IMR-90 (cell line): ENCODE results near the gene PDCD1. TPM values are rescaled to one million over a fixed set of nuclear protein-coding genes. Genes with fewer than 3 reads are reported as not detected.

Source experiments
- ATAC-seq: fragments of 200-7000 bp; cut with Tn5 transposase; 2 replicates; pipeline ENCODE4 v1.9.1; 2020; ENCODE audit warnings: low read depth, mild to moderate bottlenecking, moderate library complexity
- BruUV-seq: library from RNA; stranded (reverse); fragments of 400-500 nt; replicated peaks from 2 replicates; lab custom pipeline; 2021; lab: Mats Ljungman, UMichigan
- CTCF ChIA-PET: fragments of 300-600 bp; formaldehyde crosslinking; extraction: SDS; loops from one replicate; lab custom pipeline; 2021; ENCODE audit warnings: antibody characterized with exemption; lab: Yijun Ruan, JAX
- POLR2A ChIA-PET: fragments of 300-600 bp; sonication (Branson Sonifier 250); formaldehyde crosslinking; loops from one replicate; lab custom pipeline; 2022; ENCODE audit warnings: antibody characterized with exemption; ENCODE audit not compliant: unreplicated experiment; lab: Charles Lee
- DNase-seq: peaks from one replicate; pipeline ENCODE4 v3.0.0; 2013
- H2AFZ ChIP-seq: replicated peaks from 2 replicates; pipeline ENCODE3; 2013; ENCODE audit warnings: low read length, mild to moderate bottlenecking; ENCODE audit not compliant: poor library complexity
- H2AK5ac ChIP-seq: 2 replicates; pipeline ENCODE4 v1.6.1; 2013; ENCODE audit warnings: low read depth, low read length, inconsistent platforms
- H2AK9ac ChIP-seq: replicated peaks from 2 replicates; pipeline ENCODE3; 2013; ENCODE audit warnings: mild to moderate bottlenecking, low read depth, low read length, moderate library complexity; ENCODE audit not compliant: poor library complexity
- H2BK120ac ChIP-seq: 2 replicates; pipeline ENCODE4 v1.6.1; 2013; ENCODE audit warnings: low read depth, low read length, inconsistent platforms
- H2BK15ac ChIP-seq: 3 replicates; pipeline ENCODE4 v1.6.1; 2013; ENCODE audit warnings: low read depth, low read length, inconsistent platforms
- H2BK20ac ChIP-seq: 2 replicates; pipeline ENCODE4 v1.6.1; 2013; ENCODE audit warnings: low read depth, mild to moderate bottlenecking, inconsistent platforms, low read length, moderate library complexity
- H2BK5ac ChIP-seq: 2 replicates; pipeline ENCODE4 v1.6.1; 2013; ENCODE audit warnings: mild to moderate bottlenecking, low read depth, low read length, inconsistent platforms; ENCODE audit not compliant: poor library complexity, severe bottlenecking
- H3K14ac ChIP-seq: replicated peaks from 2 replicates; pipeline ENCODE4 v1.6.1; 2013; ENCODE audit warnings: low read depth, low read length, inconsistent platforms
- H3K18ac ChIP-seq: 2 replicates; pipeline ENCODE4 v1.6.1; 2013; ENCODE audit warnings: low read depth, low read length, control low read depth
- H3K23ac ChIP-seq: 2 replicates; pipeline ENCODE4 v1.6.1; 2013; ENCODE audit warnings: low read depth, low read length, inconsistent platforms
- H3K27ac ChIP-seq: 2 replicates; pipeline ENCODE4 v1.5.1; 2013; ENCODE audit warnings: mild to moderate bottlenecking, control low read depth, low read length; ENCODE audit not compliant: insufficient read depth
- H3K27me3 ChIP-seq: 2 replicates; pipeline ENCODE4 v1.6.1; 2013; ENCODE audit warnings: low read length; ENCODE audit not compliant: control insufficient read depth, insufficient read depth
- H3K36me3 ChIP-seq: 2 replicates; pipeline ENCODE4 v1.6.1; 2013; ENCODE audit warnings: low read length, mixed read lengths; ENCODE audit not compliant: control insufficient read depth, insufficient read depth
- H3K4ac ChIP-seq: 2 replicates; pipeline ENCODE4 v1.6.1; 2013; ENCODE audit warnings: low read depth, low read length, inconsistent platforms
- H3K4me1 ChIP-seq: 2 replicates; pipeline ENCODE4 v1.6.1; 2013; ENCODE audit warnings: low read length, mixed read lengths; ENCODE audit not compliant: control insufficient read depth, insufficient read depth
- H3K4me2 ChIP-seq: 2 replicates; pipeline ENCODE4 v1.6.1; 2013; ENCODE audit warnings: low read depth, mild to moderate bottlenecking, control low read depth, low read length, moderate library complexity
- H3K4me3 ChIP-seq: 2 replicates; pipeline ENCODE4 v1.5.1; 2013; ENCODE audit warnings: low read depth, mild to moderate bottlenecking, control low read depth, low read length, moderate library complexity; ENCODE audit not compliant: insufficient read depth
- H3K56ac ChIP-seq: 2 replicates; pipeline ENCODE4 v1.6.1; 2013; ENCODE audit warnings: low read length, inconsistent platforms; ENCODE audit not compliant: insufficient read depth; ENCODE audit errors: extremely low read depth
- H3K79me1 ChIP-seq, 2 experiments: 2 replicates each; pipeline ENCODE4 v1.6.1; 2013; ENCODE audit warnings: low read length in 2 of 2, inconsistent platforms in 1 of 2, low read depth in 1 of 2
- H3K9ac ChIP-seq: 2 replicates; pipeline ENCODE4 v1.6.1; 2013; ENCODE audit warnings: low read depth, low read length, control low read depth
- H3K9me1 ChIP-seq: 2 replicates; pipeline ENCODE4 v1.6.1; 2013; ENCODE audit warnings: low read length, inconsistent platforms; ENCODE audit not compliant: insufficient read depth
- H3K9me3 ChIP-seq: 2 replicates; pipeline ENCODE4 v1.6.1; 2013; ENCODE audit warnings: low read length; ENCODE audit not compliant: control insufficient read depth, insufficient read depth
- H4K20me1 ChIP-seq: 2 replicates; pipeline ENCODE4 v1.6.1; 2013; ENCODE audit warnings: low read length, inconsistent platforms; ENCODE audit not compliant: insufficient read depth
- H4K5ac ChIP-seq: 2 replicates; pipeline ENCODE4 v1.6.1; 2013; ENCODE audit warnings: mild to moderate bottlenecking, low read depth, low read length, control low read depth
- H4K8ac ChIP-seq, 2 experiments: 2 replicates each; pipeline ENCODE4 v1.6.1; 2013; ENCODE audit warnings: low read depth in 2 of 2, low read length in 2 of 2, control low read depth in 1 of 2, inconsistent platforms in 1 of 2
- H4K91ac ChIP-seq: 2 replicates; pipeline ENCODE4 v1.6.1; 2013; ENCODE audit warnings: low read depth, low read length, inconsistent platforms; ENCODE audit not compliant: insufficient read depth
- BHLHE40 ChIP-seq: fragments of 150-350 bp; IDR thresholded peaks from 2 replicates; pipeline ENCODE4 v1.6.1; 2016; ENCODE audit warnings: mild to moderate bottlenecking, low read depth, low read length
- CEBPB ChIP-seq: IDR thresholded peaks from 2 replicates; pipeline ENCODE4 v1.6.1; 2012; ENCODE audit warnings: low read depth, low read length, improper control_type of control experiment
- CHD1 ChIP-seq: IDR thresholded peaks from 2 replicates; pipeline ENCODE4 v1.6.1; 2012; ENCODE audit warnings: low read depth, low read length, improper control_type of control experiment
- FOS ChIP-seq: fragments of 150-350 bp; IDR thresholded peaks from 2 replicates; pipeline ENCODE4 v1.6.1; 2016; ENCODE audit warnings: low read depth, low read length
- MAFK ChIP-seq: IDR thresholded peaks from 2 replicates; pipeline ENCODE4 v1.6.1; 2012; ENCODE audit warnings: low read depth, low read length, improper control_type of control experiment
- MAZ ChIP-seq: IDR thresholded peaks from 2 replicates; pipeline ENCODE4 v1.6.1; 2012; ENCODE audit warnings: low read depth, mild to moderate bottlenecking, low read length, improper control_type of control experiment, moderate library complexity, borderline replicate concordance
- MXI1 ChIP-seq: IDR thresholded peaks from 2 replicates; pipeline ENCODE4 v1.6.1; 2012; ENCODE audit warnings: low read depth, mild to moderate bottlenecking, low read length, moderate library complexity, borderline replicate concordance
- RAD21 ChIP-seq: IDR thresholded peaks from 2 replicates; pipeline ENCODE4 v1.6.1; 2012; ENCODE audit warnings: low read length, improper control_type of control experiment
- RCOR1 ChIP-seq: IDR thresholded peaks from 2 replicates; pipeline ENCODE4 v1.6.1; 2012; ENCODE audit warnings: mild to moderate bottlenecking, low read length, improper control_type of control experiment; ENCODE audit not compliant: insufficient replicate concordance
- RFX5 ChIP-seq: IDR thresholded peaks from 2 replicates; pipeline ENCODE4 v1.8.0; 2012; ENCODE audit warnings: low read depth, mild to moderate bottlenecking, low read length, moderate library complexity
- SMC3 ChIP-seq: fragments of 150-350 bp; IDR thresholded peaks from 2 replicates; pipeline ENCODE4 v1.6.1; 2016; ENCODE audit warnings: low read depth, mild to moderate bottlenecking, antibody characterized with exemption, low read length, moderate library complexity
- WGBS, 2 experiments: methylation state at CpG; one replicate each; pipeline versions ENCODE4 v1.1.5 to v1.1.7; 2013; ENCODE audit warnings: missing lambda C conversion rate in 2 of 2; ENCODE audit not compliant: insufficient read length in 1 of 2; ENCODE audit errors: extremely low coverage in 2 of 2; 5-methylcytosine and 5-hydroxymethylcytosine counted together
- dilution Hi-C: fragments of 300-500 bp; cut with HindIII; formaldehyde crosslinking; loops from one replicate; pipeline ENCODE4 v1.14.3; 2018; ENCODE audit warnings: low sequenced_read_pairs; ENCODE audit not compliant: unreplicated experiment
- in situ Hi-C: fragments of 300-500 bp; cut with MboI; formaldehyde crosslinking; loops from 3 replicates; pipeline ENCODE4 v1.14.3; 2019; ENCODE audit warnings: low sequenced_read_pairs, inconsistent platforms, mixed read lengths
- intact Hi-C: fragments of 100-400 bp; cut with micrococcal nuclease; formaldehyde crosslinking; loops from 2 replicates; pipeline ENCODE4 v1.10.0; 2022
- polyA plus RNA-seq, 3 experiments: library from polyadenylated mRNA; depleted of rRNA; stranded (reverse); fragments of >200 nt; gene quantifications; 2 replicates each; pipeline ENCODE4 v1.2.3, GENCODE V29; 2012; ENCODE audit warnings: low replicate concordance in 1 of 3
- total RNA-seq: library from RNA; depleted of rRNA; stranded (reverse); fragments of >200 nt; gene quantifications from 2 replicates; pipeline ENCODE4 v1.2.3, GENCODE V29; 2012
- TF ChIP-seq, protein P1 (sequence below): fragments of 150-350 bp; IDR thresholded peaks from 2 replicates; pipeline ENCODE4 v1.6.1; 2016; ENCODE audit warnings: low read depth, mild to moderate bottlenecking, low read length, moderate library complexity, borderline replicate concordance
- TF ChIP-seq, protein P2 (sequence below): fragments of 150-350 bp; IDR thresholded peaks from 2 replicates; pipeline ENCODE4 v1.6.1; 2017; ENCODE audit warnings: mild to moderate bottlenecking, antibody characterized with exemption, low read length, low read depth
- TF ChIP-seq, protein P3 (sequence below): conservative IDR thresholded peaks from 2 replicates; pipeline ENCODE4 v1.5.1; 2012; ENCODE audit warnings: mild to moderate bottlenecking, low read depth, low read length, improper control_type of control experiment

PDCD1 gene
- total and polyA plus RNA-seq, 2 of the 4 experiments (the other 2 are of a cell fraction): not detected

DNA sequence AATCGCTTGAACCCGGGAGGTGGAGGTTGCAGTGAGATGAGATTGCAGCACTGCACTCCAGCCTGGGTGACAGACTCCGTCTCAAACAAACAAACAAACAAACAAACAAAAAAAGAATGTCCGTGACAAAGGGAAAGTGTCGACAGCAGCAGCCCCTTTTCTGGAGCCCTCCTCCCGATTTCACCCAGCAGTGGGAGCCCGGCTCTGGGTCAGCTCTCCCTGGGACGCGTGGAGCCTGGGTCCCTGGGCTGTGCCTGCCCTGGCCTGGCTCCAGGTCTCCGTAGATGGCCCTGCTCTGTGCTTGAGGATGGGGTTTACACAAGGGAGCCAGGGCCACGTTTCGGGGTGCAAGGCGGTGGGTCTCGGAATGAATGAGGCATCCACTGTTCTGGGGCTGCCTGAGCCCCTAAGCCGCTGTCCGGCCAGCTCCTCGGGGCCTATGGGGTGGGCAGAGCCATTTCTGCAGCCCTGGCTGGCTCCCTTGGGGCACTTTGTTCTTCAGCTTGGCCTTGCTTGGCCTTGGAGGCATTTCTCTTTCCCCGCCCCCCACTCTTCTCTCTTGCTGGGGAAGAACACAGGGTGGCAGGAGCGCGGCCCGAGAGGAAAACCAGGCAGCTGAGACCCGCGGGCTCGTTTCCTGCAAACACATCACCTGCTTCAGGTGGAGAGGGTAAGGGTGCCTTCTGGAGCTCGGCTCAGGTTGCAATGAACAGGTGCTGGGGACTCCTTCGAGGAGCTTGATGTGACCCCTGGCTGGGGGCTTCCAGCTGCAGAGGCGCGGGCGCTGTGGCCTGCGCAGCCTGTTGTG lies 40.0 kb upstream of the PDCD1 start:
- H3K4me3 ChIP-seq: no peak overlapping the region
- H3K27me3 ChIP-seq: peaks cover 2% of the 10 kb centered on the region; the same call in 1 of the 2 replicates
- intact Hi-C loops: no loop called here
- in situ Hi-C loops: no loop called here
- no peak overlapping the region for H3K4me2 ChIP-seq
- no peak overlapping the region for H2BK120ac ChIP-seq
- no peak overlapping the region for H2AK5ac ChIP-seq
- H3K14ac ChIP-seq: no peak overlapping the region
- 90% methylated on average over 2 of the region's 30 CpGs; no CpG with 5 or more reads in 1 of the 2 experiments for WGBS, 2 experiments
- H4K91ac ChIP-seq: no peak overlapping the region
- no peak overlapping the region for H2BK15ac ChIP-seq
- H3K9me1 ChIP-seq: no peaks in the 10 kb centered on the region
- H3K36me3 ChIP-seq: no peaks in the 10 kb centered on the region
- no peak overlapping the region for H2BK20ac ChIP-seq
- H3K18ac ChIP-seq: no peak overlapping the region
- TF ChIP-seq RAD21 (no peak), MAFK (no peak), CHD1 (no peak), RCOR1 (no peak), CEBPB (no peak), BHLHE40 (no peak), RFX5 (no peak), MAZ (no peak), FOS (no peak), MXI1 (no peak), SMC3 (no peak)
- TF ChIP-seq, protein P1, sequence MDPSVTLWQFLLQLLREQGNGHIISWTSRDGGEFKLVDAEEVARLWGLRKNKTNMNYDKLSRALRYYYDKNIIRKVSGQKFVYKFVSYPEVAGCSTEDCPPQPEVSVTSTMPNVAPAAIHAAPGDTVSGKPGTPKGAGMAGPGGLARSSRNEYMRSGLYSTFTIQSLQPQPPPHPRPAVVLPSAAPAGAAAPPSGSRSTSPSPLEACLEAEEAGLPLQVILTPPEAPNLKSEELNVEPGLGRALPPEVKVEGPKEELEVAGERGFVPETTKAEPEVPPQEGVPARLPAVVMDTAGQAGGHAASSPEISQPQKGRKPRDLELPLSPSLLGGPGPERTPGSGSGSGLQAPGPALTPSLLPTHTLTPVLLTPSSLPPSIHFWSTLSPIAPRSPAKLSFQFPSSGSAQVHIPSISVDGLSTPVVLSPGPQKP: no peak
- TF ChIP-seq, protein P2, sequence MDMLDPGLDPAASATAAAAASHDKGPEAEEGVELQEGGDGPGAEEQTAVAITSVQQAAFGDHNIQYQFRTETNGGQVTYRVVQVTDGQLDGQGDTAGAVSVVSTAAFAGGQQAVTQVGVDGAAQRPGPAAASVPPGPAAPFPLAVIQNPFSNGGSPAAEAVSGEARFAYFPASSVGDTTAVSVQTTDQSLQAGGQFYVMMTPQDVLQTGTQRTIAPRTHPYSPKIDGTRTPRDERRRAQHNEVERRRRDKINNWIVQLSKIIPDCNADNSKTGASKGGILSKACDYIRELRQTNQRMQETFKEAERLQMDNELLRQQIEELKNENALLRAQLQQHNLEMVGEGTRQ: no peak
- TF ChIP-seq, protein P3, sequence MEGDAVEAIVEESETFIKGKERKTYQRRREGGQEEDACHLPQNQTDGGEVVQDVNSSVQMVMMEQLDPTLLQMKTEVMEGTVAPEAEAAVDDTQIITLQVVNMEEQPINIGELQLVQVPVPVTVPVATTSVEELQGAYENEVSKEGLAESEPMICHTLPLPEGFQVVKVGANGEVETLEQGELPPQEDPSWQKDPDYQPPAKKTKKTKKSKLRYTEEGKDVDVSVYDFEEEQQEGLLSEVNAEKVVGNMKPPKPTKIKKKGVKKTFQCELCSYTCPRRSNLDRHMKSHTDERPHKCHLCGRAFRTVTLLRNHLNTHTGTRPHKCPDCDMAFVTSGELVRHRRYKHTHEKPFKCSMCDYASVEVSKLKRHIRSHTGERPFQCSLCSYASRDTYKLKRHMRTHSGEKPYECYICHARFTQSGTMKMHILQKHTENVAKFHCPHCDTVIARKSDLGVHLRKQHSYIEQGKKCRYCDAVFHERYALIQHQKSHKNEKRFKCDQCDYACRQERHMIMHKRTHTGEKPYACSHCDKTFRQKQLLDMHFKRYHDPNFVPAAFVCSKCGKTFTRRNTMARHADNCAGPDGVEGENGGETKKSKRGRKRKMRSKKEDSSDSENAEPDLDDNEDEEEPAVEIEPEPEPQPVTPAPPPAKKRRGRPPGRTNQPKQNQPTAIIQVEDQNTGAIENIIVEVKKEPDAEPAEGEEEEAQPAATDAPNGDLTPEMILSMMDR: no peak
- no peak overlapping the region for H3K23ac ChIP-seq
- POLR2A ChIA-PET: no interaction called here
- no peaks in the 10 kb centered on the region; the same call in 1 of the 2 replicates for H3K4me1 ChIP-seq
- no TSS peak for BruUV-seq
- CTCF ChIA-PET: no interaction called here
- H3K79me1 ChIP-seq: no peaks in the 10 kb centered on the region
- dilution Hi-C loops: no loop called here
- H2AFZ ChIP-seq: no peak overlapping the region
- no peak overlapping the region for H3K4ac ChIP-seq
- DNase-seq (no peak), ATAC-seq (no peak)
- no peaks in the 10 kb centered on the region for H4K20me1 ChIP-seq
- H2BK5ac ChIP-seq: no peak overlapping the region
- H4K8ac ChIP-seq: no peak overlapping the region
- H4K5ac ChIP-seq: no peak overlapping the region
- H2AK9ac ChIP-seq: peak overlapping the region; percentile 50
- H3K27ac ChIP-seq: no peak overlapping the region
- H3K56ac ChIP-seq: no peak overlapping the region
- no peaks in the 10 kb centered on the region for H3K9me3 ChIP-seq
- H3K9ac ChIP-seq: no peak overlapping the region
